ENCODE data around the gene ATP9A. TPM values are rescaled to one million over a fixed set of nuclear protein-coding genes. Genes with fewer than 3 reads are reported as not detected.

The ATP9A gene
- total RNA-seq, 1 donor from 2014 or later = 25.2 TPM

- H3K9me3 ChIP-seq (replicated peaks) = no peaks in the 10 kb centered on the region
- H3K4me3 ChIP-seq = peak overlapping the region; percentile 70
- H3K27me3 ChIP-seq (ENCODE audit: low read depth) = peaks cover 17% of the 10 kb centered on the region
- intact Hi-C loops (cut with micrococcal nuclease) = no loop called here
- no peak for TF ChIP-seq CTCF (IDR thresholded peaks at IDR 0.05; ENCODE audit: borderline replicate concordance)
- H3K36me3 ChIP-seq = no peaks in the 10 kb centered on the region
- H3K4me1 ChIP-seq = peaks cover 51% of the 10 kb centered on the region
- DNase-seq = no peak
- no peak overlapping the region for H3K27ac ChIP-seq (replicated peaks)
Observed at GRCh38 chr20:51560550-51561307, 207.5 kb downstream of the ATP9A start.

- no peak for DNase-seq
- intact Hi-C loops (cut with micrococcal nuclease) = no loop called here
- Histone ChIP-seq H3K9me3 (replicated peaks) (no peaks in the 10 kb centered on the region), H3K27me3 (ENCODE audit: low read depth) (peaks cover 17% of the 10 kb centered on the region), H3K27ac (replicated peaks) (no peak overlapping the region), H3K36me3 (no peaks in the 10 kb centered on the region), H3K4me1 (peaks cover 47% of the 10 kb centered on the region), H3K4me3 (no peak overlapping the region)
- no peak for TF ChIP-seq CTCF (IDR thresholded peaks at IDR 0.05; ENCODE audit: borderline replicate concordance)
Observed at GRCh38 chr20:51560042-51560441, 208.1 kb downstream of the ATP9A start.

GRCh38 chr20:51554538-51555165 lies 213.5 kb downstream of the ATP9A start:
- no peak for DNase-seq

GRCh38 chr20:51553897-51554486 lies 214.2 kb downstream of the ATP9A start:
- Histone ChIP-seq H3K27me3 (ENCODE audit: low read depth) (peaks cover 11% of the 10 kb centered on the region), H3K9me3 (replicated peaks) (no peaks in the 10 kb centered on the region), H3K36me3 (no peaks in the 10 kb centered on the region), H3K4me3 (no peak overlapping the region), H3K4me1 (peaks cover 4% of the 10 kb centered on the region), H3K27ac (replicated peaks) (no peak overlapping the region)
- no peak for TF ChIP-seq CTCF (IDR thresholded peaks at IDR 0.05; ENCODE audit: borderline replicate concordance)
- intact Hi-C loops (cut with micrococcal nuclease) = no loop called here
- DNase-seq = no peak

More at GRCh38 chr20:51554538-51555165, 213.5 kb downstream of the ATP9A start:
- H3K9me3 ChIP-seq (replicated peaks) = no peaks in the 10 kb centered on the region
- H3K27ac ChIP-seq (replicated peaks) = no peak overlapping the region
- no peaks in the 10 kb centered on the region for H3K36me3 ChIP-seq
- TF ChIP-seq CTCF (IDR thresholded peaks at IDR 0.05; ENCODE audit: borderline replicate concordance) = no peak
- no peak overlapping the region for H3K4me3 ChIP-seq
- H3K27me3 ChIP-seq (ENCODE audit: low read depth) = peaks cover 17% of the 10 kb centered on the region
- peaks cover 4% of the 10 kb centered on the region for H3K4me1 ChIP-seq
- intact Hi-C loops (cut with micrococcal nuclease) = no loop called here

- Histone ChIP-seq H3K36me3 (no peaks in the 10 kb centered on the region), H3K27me3 (ENCODE audit: low read depth) (no peaks in the 10 kb centered on the region), H3K4me1 (peaks cover 4% of the 10 kb centered on the region), H3K4me3 (no peak overlapping the region), H3K9me3 (replicated peaks) (no peaks in the 10 kb centered on the region), H3K27ac (replicated peaks) (no peak overlapping the region)
- intact Hi-C loops (cut with micrococcal nuclease) = no loop called here
- no peak for TF ChIP-seq CTCF (IDR thresholded peaks at IDR 0.05; ENCODE audit: borderline replicate concordance)
- no peak for DNase-seq
Observed at GRCh38 chr20:51551186-51551585, 217.0 kb downstream of the ATP9A start.
